NCI-H2171 treated with DMSO at 0.1 percent for 48 hours (cell line): ENCODE data around the gene TTC1.
"Not testable (repeated sequence)": the region's sequence is repeated elsewhere in the genome, so short reads cannot be mapped to it uniquely, and the experiment has no call there.

Source experiments
- DNase-seq: peaks from one replicate; lab custom pipeline; 2025; lab: John Stamatoyannopoulos, UW

Gene TTC1

GRCh38 chr5:160008877-160009590 lies at the start of gene TTC1:
Gene TTC1 (plus strand): TSS chr5:160009139. CDS start chr5:160010529, 1,390 bp downstream.
- DNase-seq, result peak; percentile 94

- DNase-seq, result no peak
These were observed 47.5 kb upstream of the TTC1 start for GRCh38 chr5:159961176-159962160.

GRCh38 chr5:159962214-159962613 lies 46.7 kb upstream of the TTC1 start:
- DNase-seq, result no peak

GRCh38 chr5:159963935-159964334 lies 45.0 kb upstream of the TTC1 start:
- no peak for DNase-seq

- no peak for DNase-seq
These were observed 43.7 kb upstream of the TTC1 start for GRCh38 chr5:159965031-159965837.

- DNase-seq, result not testable (repeated sequence)
These were observed 43.2 kb upstream of the TTC1 start for GRCh38 chr5:159965838-159966128.

GRCh38 chr5:159969966-159970365 lies 39.0 kb upstream of the TTC1 start:
- no peak for DNase-seq

GRCh38 chr5:159971038-159971437 lies 37.9 kb upstream of the TTC1 start:
- no peak for DNase-seq

GRCh38 chr5:159971514-159971913 lies 37.4 kb upstream of the TTC1 start:
- DNase-seq, result no peak

GRCh38 chr5:159971931-159972461 lies 36.9 kb upstream of the TTC1 start:
- no peak for DNase-seq

GRCh38 chr5:159972538-159973362 lies 36.2 kb upstream of the TTC1 start:
- DNase-seq, result no peak

GRCh38 chr5:159975462-159976019 lies 33.4 kb upstream of the TTC1 start:
- no peak for DNase-seq

- no peak for DNase-seq
These were observed 32.0 kb upstream of the TTC1 start for GRCh38 chr5:159976921-159977320.

GRCh38 chr5:159978358-159978757 lies 30.6 kb upstream of the TTC1 start:
- DNase-seq, result no peak

- DNase-seq, result no peak
These were observed 26.3 kb upstream of the TTC1 start for GRCh38 chr5:159982421-159983173.

GRCh38 chr5:159987031-159987674 lies 21.8 kb upstream of the TTC1 start:
- peak; percentile 61 for DNase-seq

GRCh38 chr5:159990506-159990905 lies 18.4 kb upstream of the TTC1 start:
- no peak for DNase-seq

GRCh38 chr5:159992566-159992965 lies 16.4 kb upstream of the TTC1 start:
- DNase-seq, result no peak

- DNase-seq, result no peak
These were observed 15.7 kb upstream of the TTC1 start for GRCh38 chr5:159993194-159993593.

- no peak for DNase-seq
These were observed 13.0 kb upstream of the TTC1 start for GRCh38 chr5:159995907-159996306.
